IPS DF 4.7 (cell line): ENCODE data around the gene KATNB1.
A peak's percentile ranks its signal among the peaks of the same experiment; 100 is the strongest.
"Not testable (repeated sequence)": the region's sequence is repeated elsewhere in the genome, so short reads cannot be mapped to it uniquely, and the experiment has no call there.

ENCODE experiments used
- DNase-seq: peaks from one replicate; pipeline ENCODE4 v3.0.0-alpha.2; 2013; ENCODE audit warnings: low spot score; ENCODE audit errors: extremely low read depth

The KATNB1 gene

GRCh38 chr16:57725151-57725550 is 10.4 kb upstream of the KATNB1 start:
- DNase-seq: no peak

GRCh38 chr16:57725554-57725953 is 10.0 kb upstream of the KATNB1 start:
- DNase-seq: no peak

GRCh38 chr16:57725976-57726375 is 9.6 kb upstream of the KATNB1 start:
- DNase-seq: no peak

- no peak for DNase-seq
These were observed 9.1 kb upstream of the KATNB1 start for GRCh38 chr16:57726433-57726947.

GRCh38 chr16:57727610-57728009 is 8.0 kb upstream of the KATNB1 start:
- DNase-seq: no peak

GRCh38 chr16:57728336-57729181 is 7.0 kb upstream of the KATNB1 start:
- no peak for DNase-seq

GRCh38 chr16:57729182-57729484 is 6.4 kb upstream of the KATNB1 start:
- DNase-seq: no peak

- DNase-seq: not testable (repeated sequence)
These were observed 5.7 kb upstream of the KATNB1 start for GRCh38 chr16:57729852-57730251.

- no peak for DNase-seq
These were observed 4.5 kb upstream of the KATNB1 start for GRCh38 chr16:57730771-57731730.

- no peak for DNase-seq
These were observed 3.5 kb upstream of the KATNB1 start for GRCh38 chr16:57732037-57732436.

- no peak for DNase-seq
These were observed 2.9 kb upstream of the KATNB1 start for GRCh38 chr16:57732714-57733113.

GRCh38 chr16:57734308-57734924 is 1.2 kb upstream of the KATNB1 start:
- no peak for DNase-seq

GRCh38 chr16:57734925-57735754 is 430 bp upstream of the KATNB1 start:
- peak; percentile 100 for DNase-seq

GRCh38 chr16:57736419-57737351 is 1.1 kb downstream of the KATNB1 start:
- no peak for DNase-seq

- no peak for DNase-seq
These were observed 3.3 kb downstream of the KATNB1 start for GRCh38 chr16:57738844-57739243.

- no peak for DNase-seq
These were observed 4.3 kb downstream of the KATNB1 start for GRCh38 chr16:57739756-57740422.

GRCh38 chr16:57740423-57741071 is 5.0 kb downstream of the KATNB1 start:
- no peak for DNase-seq

GRCh38 chr16:57741660-57742191 is 6.2 kb downstream of the KATNB1 start:
- DNase-seq: no peak
